K562 (cell line): ENCODE results near the gene RPS6KA4. TPM values are rescaled to one million over a fixed set of nuclear protein-coding genes. Genes with fewer than 3 reads are reported as not detected.

Source experiments
- BRCA1 ChIP-seq, 2 experiments: fragments of 450-650 bp in 1 of 2; sonication (generic) in 1 of 2; formaldehyde crosslinking in 1 of 2; IDR thresholded peaks; 2 replicates each; pipeline versions ENCODE4 v1.5.0 to v1.6.1; 2017 to 2020; ENCODE audit warnings: mild to moderate bottlenecking in 1 of 2, missing genetic modification reagents in 1 of 2
- CBX1 ChIP-seq: sonication (generic); IDR thresholded peaks from 2 replicates; pipeline ENCODE4 v1.6.1; 2016; ENCODE audit warnings: antibody characterized with exemption, low read depth, mild to moderate bottlenecking
- EWSR1 ChIP-seq: fragments of 450-650 bp; IDR thresholded peaks from 2 replicates; pipeline ENCODE4 v1.6.1; 2018; ENCODE audit warnings: borderline replicate concordance, mild to moderate bottlenecking, low read depth, moderate library complexity; ENCODE audit not compliant: partially characterized antibody
- EZH2 ChIP-seq: IDR thresholded peaks from 2 replicates; pipeline ENCODE4 v1.6.1; 2012; ENCODE audit warnings: low read depth, mild to moderate bottlenecking, inconsistent platforms, low read length, borderline replicate concordance
- KAT2B ChIP-seq: IDR thresholded peaks from one replicate; pipeline ENCODE4 v1.6.1; 2012; ENCODE audit warnings: low read depth, mild to moderate bottlenecking, control low read depth, inconsistent platforms, low read length, moderate library complexity
- NRF1 ChIP-seq, 2 experiments: fragments of 450-650 bp; IDR thresholded peaks in 1 of 2; conservative IDR thresholded peaks in 1 of 2; 2 replicates each; pipeline ENCODE4 v1.6.1; 2014; ENCODE audit warnings: mild to moderate bottlenecking in 2 of 2
- POLR2AphosphoS2 ChIP-seq: IDR thresholded peaks from 2 replicates; pipeline ENCODE4 v1.6.1; 2012; ENCODE audit warnings: low read length, improper control_type of control experiment
- RUNX1 ChIP-seq: sonication (generic); IDR thresholded peaks from 2 replicates; pipeline ENCODE4 v1.6.1; 2016; ENCODE audit warnings: antibody characterized with exemption, low read depth
- SPI1 ChIP-seq: IDR thresholded peaks from 2 replicates; pipeline ENCODE4 v1.6.1; 2011; ENCODE audit warnings: low read depth, low read length, control low read depth, borderline replicate concordance
- TCFL5 ChIP-seq: fragments of 250-450 bp; sonication (Bioruptor Pico); conservative IDR thresholded peaks from 2 replicates; pipeline ENCODE4 v1.6.1; 2021; ENCODE audit warnings: mild to moderate bottlenecking, moderate library complexity, matching md5 sums
- ZEB2 ChIP-seq: fragments of 450-650 bp; IDR thresholded peaks from 2 replicates; pipeline ENCODE4 v1.6.1; 2016
- ZNF12 ChIP-seq: sonication (generic); formaldehyde crosslinking; IDR thresholded peaks from 2 replicates; pipeline ENCODE4 v1.4.0; 2020; ENCODE audit warnings: mild to moderate bottlenecking, missing genetic modification reagents
- ZNF384 ChIP-seq: IDR thresholded peaks from 2 replicates; pipeline ENCODE4 v1.6.1; 2012; ENCODE audit warnings: low read depth, low read length, improper control_type of control experiment
- ZNF79 ChIP-seq: fragments of 250-450 bp; sonication (Bioruptor Pico); IDR thresholded peaks from 2 replicates; pipeline ENCODE4 v1.4.0; 2020; ENCODE audit warnings: low read depth, mild to moderate bottlenecking, moderate library complexity
- polyA plus RNA-seq, 8 experiments: library from polyadenylated mRNA; depleted of rRNA in 4 of 8; stranded (reverse) in 5 of 8; unstranded in 3 of 8; fragments of >200 nt; fragmentation: Nextera tagmentation in 2 of 8; fragmentation: Illumina TruSeq in 1 of 8; extraction: Ambion mirVana in 2 of 8; extraction: Trizol in 1 of 8; gene quantifications; 2 replicates each; pipeline versions ENCODE4 v1.2.1 to v1.2.3, GENCODE V29; 2011 to 2014; ENCODE audit warnings: inconsistent platforms in 1 of 8, missing spikeins in 1 of 8
- total RNA-seq, 7 experiments: library from RNA; depleted of rRNA in 6 of 7; stranded (reverse); fragments of >200 nt in 6 of 7; fragmentation: Illumina TruSeq in 2 of 7; extraction: Trizol in 2 of 7; gene quantifications; 2 replicates each; pipeline versions ENCODE4 v1.2.1 to v1.2.3, GENCODE V29; 2011 to 2021; ENCODE audit warnings: low replicate concordance in 1 of 7
- TF ChIP-seq, protein P1 (sequence below): fragments of 450-650 bp; conservative IDR thresholded peaks from 2 replicates; pipeline ENCODE4 v1.6.1; 2016; ENCODE audit warnings: missing genetic modification characterization, low read depth, mild to moderate bottlenecking, control low read depth, missing compliant biosample characterization
- TF ChIP-seq, protein P2 (sequence below): fragments of 250-450 bp; sonication (Bioruptor Pico); IDR thresholded peaks from 2 replicates; pipeline ENCODE4 v1.6.1; 2021; ENCODE audit warnings: mild to moderate bottlenecking
- TF ChIP-seq, protein P3 (sequence below): fragments of 450-650 bp; IDR thresholded peaks from 2 replicates; pipeline ENCODE4 v1.6.1; 2016; ENCODE audit warnings: missing biosample characterization, missing genetic modification characterization
- TF ChIP-seq, protein P4 (sequence below): fragments of 250-450 bp; sonication (Bioruptor Pico); IDR thresholded peaks from 2 replicates; pipeline ENCODE4 v1.5.1; 2021; ENCODE audit warnings: mild to moderate bottlenecking
- TF ChIP-seq, protein P5 (sequence below): fragments of 250-450 bp; sonication (Bioruptor Pico); IDR thresholded peaks from 2 replicates; pipeline ENCODE4 v1.9.0; 2021; ENCODE audit warnings: mild to moderate bottlenecking
- TF ChIP-seq, protein P6 (sequence below), 2 experiments: IDR thresholded peaks; 2 replicates each; pipeline ENCODE4 v1.6.1; 2011; ENCODE audit warnings: borderline replicate concordance in 1 of 2, control low read depth in 1 of 2, low read depth in 1 of 2, low read length in 1 of 2, mild to moderate bottlenecking in 1 of 2, mixed read lengths in 1 of 2, moderate library complexity in 1 of 2; ENCODE audit not compliant: insufficient read depth in 1 of 2, insufficient read length in 1 of 2, poor library complexity in 1 of 2, severe bottlenecking in 1 of 2; ENCODE audit errors: extremely low read depth in 1 of 2

RPS6KA4 gene
- total and polyA plus RNA-seq, 9 of the 15 experiments (the other 6 are each of a cell fraction or from before 2014, with no cell fraction given): 0.15 to 23.8 (median 9.8) TPM

DNA sequence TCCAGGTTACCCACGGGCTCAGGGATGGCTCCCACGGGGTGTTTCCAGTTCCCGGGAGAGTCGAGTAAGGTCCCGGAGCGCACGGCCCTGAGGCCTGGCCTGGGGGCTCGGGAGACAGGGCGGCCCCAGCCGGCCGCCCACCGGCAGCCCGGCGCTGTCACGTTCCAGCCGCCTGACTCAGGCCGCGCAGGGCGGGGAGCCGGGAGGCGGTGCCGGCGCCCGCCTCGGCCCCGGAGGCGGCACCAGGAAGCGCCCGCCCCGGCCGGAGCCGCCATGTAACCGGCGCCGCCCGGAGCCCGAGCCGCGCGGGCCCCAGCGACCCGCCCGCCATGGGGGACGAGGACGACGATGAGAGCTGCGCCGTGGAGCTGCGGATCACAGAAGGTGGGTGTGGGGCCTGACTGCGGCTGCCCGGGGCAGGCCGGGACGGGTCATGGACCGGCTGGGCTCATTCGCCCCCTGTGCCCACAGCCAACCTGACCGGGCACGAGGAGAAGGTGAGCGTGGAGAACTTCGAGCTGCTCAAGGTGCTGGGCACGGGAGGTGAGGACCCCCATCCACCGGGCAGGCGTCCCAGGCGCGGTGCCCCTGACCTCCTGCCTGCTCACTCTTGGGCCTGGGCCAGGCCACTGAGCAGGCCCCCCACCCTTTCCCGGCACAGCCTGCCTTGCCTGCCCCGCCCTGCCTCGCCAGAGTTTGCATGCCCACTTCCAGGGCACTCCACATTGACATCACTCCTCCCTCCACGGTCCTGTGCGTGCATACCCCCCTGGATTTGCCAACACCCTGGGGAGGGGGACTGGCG lies at the start of gene RPS6KA4 (continued):
- TF ChIP-seq, protein P1, sequence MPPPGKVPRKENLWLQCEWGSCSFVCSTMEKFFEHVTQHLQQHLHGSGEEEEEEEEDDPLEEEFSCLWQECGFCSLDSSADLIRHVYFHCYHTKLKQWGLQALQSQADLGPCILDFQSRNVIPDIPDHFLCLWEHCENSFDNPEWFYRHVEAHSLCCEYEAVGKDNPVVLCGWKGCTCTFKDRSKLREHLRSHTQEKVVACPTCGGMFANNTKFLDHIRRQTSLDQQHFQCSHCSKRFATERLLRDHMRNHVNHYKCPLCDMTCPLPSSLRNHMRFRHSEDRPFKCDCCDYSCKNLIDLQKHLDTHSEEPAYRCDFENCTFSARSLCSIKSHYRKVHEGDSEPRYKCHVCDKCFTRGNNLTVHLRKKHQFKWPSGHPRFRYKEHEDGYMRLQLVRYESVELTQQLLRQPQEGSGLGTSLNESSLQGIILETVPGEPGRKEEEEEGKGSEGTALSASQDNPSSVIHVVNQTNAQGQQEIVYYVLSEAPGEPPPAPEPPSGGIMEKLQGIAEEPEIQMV (tag): no peak
- TF ChIP-seq EZH2: no peak
- TF ChIP-seq, protein P2, sequence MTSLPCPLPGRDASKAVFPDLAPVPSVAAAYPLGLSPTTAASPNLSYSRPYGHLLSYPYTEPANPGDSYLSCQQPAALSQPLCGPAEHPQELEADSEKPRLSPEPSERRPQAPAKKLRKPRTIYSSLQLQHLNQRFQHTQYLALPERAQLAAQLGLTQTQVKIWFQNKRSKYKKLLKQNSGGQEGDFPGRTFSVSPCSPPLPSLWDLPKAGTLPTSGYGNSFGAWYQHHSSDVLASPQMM (CRISPR knock-in tag): no peak
- no peak for TF ChIP-seq ZEB2
- no peak for TF ChIP-seq POLR2AphosphoS2
- TF ChIP-seq, protein P3, sequence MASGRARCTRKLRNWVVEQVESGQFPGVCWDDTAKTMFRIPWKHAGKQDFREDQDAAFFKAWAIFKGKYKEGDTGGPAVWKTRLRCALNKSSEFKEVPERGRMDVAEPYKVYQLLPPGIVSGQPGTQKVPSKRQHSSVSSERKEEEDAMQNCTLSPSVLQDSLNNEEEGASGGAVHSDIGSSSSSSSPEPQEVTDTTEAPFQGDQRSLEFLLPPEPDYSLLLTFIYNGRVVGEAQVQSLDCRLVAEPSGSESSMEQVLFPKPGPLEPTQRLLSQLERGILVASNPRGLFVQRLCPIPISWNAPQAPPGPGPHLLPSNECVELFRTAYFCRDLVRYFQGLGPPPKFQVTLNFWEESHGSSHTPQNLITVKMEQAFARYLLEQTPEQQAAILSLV: no peak
- TF ChIP-seq TCFL5 (CRISPR knock-in tag): no peak
- peak; percentile 56 to 66; a peak in 3 of 4 replicates for TF ChIP-seq NRF1 (conservative IDR thresholded peaks at IDR 0.05 in 1 of 2, IDR thresholded peaks at IDR 0.05 in 1 of 2)
- no peak for TF ChIP-seq SPI1
- no peak; the same call in 1 of the 2 replicates for TF ChIP-seq ZNF12 (CRISPR knock-in tag)
- TF ChIP-seq ZNF79: no peak
- no peak for TF ChIP-seq RUNX1
- TF ChIP-seq, protein P4, sequence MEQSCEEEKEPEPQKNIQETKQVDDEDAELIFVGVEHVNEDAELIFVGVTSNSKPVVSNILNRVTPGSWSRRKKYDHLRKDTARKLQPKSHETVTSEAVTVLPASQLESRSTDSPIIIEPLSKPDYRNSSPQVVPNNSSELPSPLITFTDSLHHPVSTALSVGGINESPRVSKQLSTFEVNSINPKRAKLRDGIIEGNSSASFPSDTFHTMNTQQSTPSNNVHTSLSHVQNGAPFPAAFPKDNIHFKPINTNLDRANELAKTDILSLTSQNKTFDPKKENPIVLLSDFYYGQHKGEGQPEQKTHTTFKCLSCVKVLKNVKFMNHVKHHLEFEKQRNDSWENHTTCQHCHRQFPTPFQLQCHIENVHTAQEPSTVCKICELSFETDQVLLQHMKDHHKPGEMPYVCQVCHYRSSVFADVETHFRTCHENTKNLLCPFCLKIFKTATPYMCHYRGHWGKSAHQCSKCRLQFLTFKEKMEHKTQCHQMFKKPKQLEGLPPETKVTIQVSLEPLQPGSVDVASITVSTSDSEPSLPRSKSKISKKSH: no peak
- TF ChIP-seq, protein P5, sequence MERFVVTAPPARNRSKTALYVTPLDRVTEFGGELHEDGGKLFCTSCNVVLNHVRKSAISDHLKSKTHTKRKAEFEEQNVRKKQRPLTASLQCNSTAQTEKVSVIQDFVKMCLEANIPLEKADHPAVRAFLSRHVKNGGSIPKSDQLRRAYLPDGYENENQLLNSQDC (CRISPR knock-in tag): no peak
- TF ChIP-seq EWSR1: no peak
- TF ChIP-seq ZNF384: no peak
- TF ChIP-seq, protein P6, sequence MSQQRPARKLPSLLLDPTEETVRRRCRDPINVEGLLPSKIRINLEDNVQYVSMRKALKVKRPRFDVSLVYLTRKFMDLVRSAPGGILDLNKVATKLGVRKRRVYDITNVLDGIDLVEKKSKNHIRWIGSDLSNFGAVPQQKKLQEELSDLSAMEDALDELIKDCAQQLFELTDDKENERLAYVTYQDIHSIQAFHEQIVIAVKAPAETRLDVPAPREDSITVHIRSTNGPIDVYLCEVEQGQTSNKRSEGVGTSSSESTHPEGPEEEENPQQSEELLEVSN (IDR thresholded peaks at IDR 0.05; ENCODE audit: borderline replicate concordance in 1 of 2, extremely low read depth in 1 of 2, insufficient read depth in 1 of 2, insufficient read length in 1 of 2, low read depth in 1 of 2, low read length in 1 of 2, poor library complexity in 1 of 2, severe bottlenecking in 1 of 2): peak; percentile 69 to 97
- no peak for TF ChIP-seq KAT2B
- TF ChIP-seq CBX1: peak; percentile 73; the same call in 1 of the 2 replicates
- no peak for TF ChIP-seq BRCA1 (IDR thresholded peaks at IDR 0.05)
- no peak for TF ChIP-seq BRCA1 (CRISPR knock-in tag; IDR thresholded peaks at IDR 0.05)
